ENCODE measurements around the gene RAPGEF1. TPM values are rescaled to one million over a fixed set of nuclear protein-coding genes. Genes with fewer than 3 reads are reported as not detected.

Gene RAPGEF1
- total RNA-seq, 1 donor: 119 TPM

GRCh38 chr9:131635892-131636291 lies 104.0 kb downstream of the RAPGEF1 start:
- Histone ChIP-seq H3K9me3 (ENCODE audit: low read depth, low read length) (no peaks in the 10 kb centered on the region), H3K4me1 (ENCODE audit: insufficient read depth, low read length) (peaks cover 38% of the 10 kb centered on the region), H3K27me3 (ENCODE audit: insufficient read depth, low read length) (no peaks in the 10 kb centered on the region), H3K4me3 (ENCODE audit: low read length) (no peak overlapping the region)

- H3K4me1 ChIP-seq (ENCODE audit: insufficient read depth, low read length): peaks cover 38% of the 10 kb centered on the region
- no peak overlapping the region for H3K4me3 ChIP-seq (ENCODE audit: low read length)
- H3K27me3 ChIP-seq (ENCODE audit: insufficient read depth, low read length): no peaks in the 10 kb centered on the region
- H3K9me3 ChIP-seq (ENCODE audit: low read depth, low read length): no peaks in the 10 kb centered on the region
These were observed 104.6 kb downstream of the RAPGEF1 start for GRCh38 chr9:131635285-131635684.

GRCh38 chr9:131633491-131634031 lies 106.3 kb downstream of the RAPGEF1 start:
- Histone ChIP-seq H3K4me3 (ENCODE audit: low read length) (no peak overlapping the region), H3K27me3 (ENCODE audit: insufficient read depth, low read length) (no peaks in the 10 kb centered on the region), H3K9me3 (ENCODE audit: low read depth, low read length) (no peaks in the 10 kb centered on the region), H3K4me1 (ENCODE audit: insufficient read depth, low read length) (peaks cover 55% of the 10 kb centered on the region)

GRCh38 chr9:131631306-131631705 lies 108.6 kb downstream of the RAPGEF1 start:
- H3K4me3 ChIP-seq (ENCODE audit: low read length): no peak overlapping the region
- H3K4me1 ChIP-seq (ENCODE audit: insufficient read depth, low read length): peaks cover 70% of the 10 kb centered on the region
- H3K9me3 ChIP-seq (ENCODE audit: low read depth, low read length): no peaks in the 10 kb centered on the region
- no peaks in the 10 kb centered on the region for H3K27me3 ChIP-seq (ENCODE audit: insufficient read depth, low read length)

GRCh38 chr9:131630205-131630831 lies 109.6 kb downstream of the RAPGEF1 start:
- Histone ChIP-seq H3K4me1 (ENCODE audit: insufficient read depth, low read length) (peaks cover 68% of the 10 kb centered on the region), H3K9me3 (ENCODE audit: low read depth, low read length) (no peaks in the 10 kb centered on the region), H3K27me3 (ENCODE audit: insufficient read depth, low read length) (no peaks in the 10 kb centered on the region), H3K4me3 (ENCODE audit: low read length) (no peak overlapping the region)

- Histone ChIP-seq H3K27me3 (ENCODE audit: insufficient read depth, low read length) (no peaks in the 10 kb centered on the region), H3K4me1 (ENCODE audit: insufficient read depth, low read length) (peaks cover 68% of the 10 kb centered on the region), H3K4me3 (ENCODE audit: low read length) (no peak overlapping the region), H3K9me3 (ENCODE audit: low read depth, low read length) (no peaks in the 10 kb centered on the region)
These were observed 110.1 kb downstream of the RAPGEF1 start for GRCh38 chr9:131629825-131630204.

GRCh38 chr9:131629226-131629500 lies 110.7 kb downstream of the RAPGEF1 start:
- no peaks in the 10 kb centered on the region for H3K27me3 ChIP-seq (ENCODE audit: insufficient read depth, low read length)
- H3K4me1 ChIP-seq (ENCODE audit: insufficient read depth, low read length): peaks cover 71% of the 10 kb centered on the region
- no peak overlapping the region for H3K4me3 ChIP-seq (ENCODE audit: low read length)
- no peaks in the 10 kb centered on the region for H3K9me3 ChIP-seq (ENCODE audit: low read depth, low read length)

GRCh38 chr9:131628459-131629225 lies 111.2 kb downstream of the RAPGEF1 start:
- no peaks in the 10 kb centered on the region for H3K9me3 ChIP-seq (ENCODE audit: low read depth, low read length)
- no peaks in the 10 kb centered on the region for H3K27me3 ChIP-seq (ENCODE audit: insufficient read depth, low read length)
- H3K4me3 ChIP-seq (ENCODE audit: low read length): no peak overlapping the region
- H3K4me1 ChIP-seq (ENCODE audit: insufficient read depth, low read length): peaks cover 76% of the 10 kb centered on the region

- no peak overlapping the region for H3K4me3 ChIP-seq (ENCODE audit: low read length)
- H3K4me1 ChIP-seq (ENCODE audit: insufficient read depth, low read length): peaks cover 84% of the 10 kb centered on the region
- H3K27me3 ChIP-seq (ENCODE audit: insufficient read depth, low read length): no peaks in the 10 kb centered on the region
These were observed 112.0 kb downstream of the RAPGEF1 start for GRCh38 chr9:131627648-131628458.

GRCh38 chr9:131627326-131627647 lies 112.6 kb downstream of the RAPGEF1 start:
- Histone ChIP-seq H3K4me1 (ENCODE audit: insufficient read depth, low read length) (peaks cover 90% of the 10 kb centered on the region), H3K27me3 (ENCODE audit: insufficient read depth, low read length) (no peaks in the 10 kb centered on the region), H3K9me3 (ENCODE audit: low read depth, low read length) (no peaks in the 10 kb centered on the region), H3K4me3 (ENCODE audit: low read length) (no peak overlapping the region)

More at GRCh38 chr9:131627648-131628458, 112.0 kb downstream of the RAPGEF1 start:
- H3K9me3 ChIP-seq (ENCODE audit: low read depth, low read length): no peaks in the 10 kb centered on the region

- no peaks in the 10 kb centered on the region for H3K27me3 ChIP-seq (ENCODE audit: insufficient read depth, low read length)
- H3K4me1 ChIP-seq (ENCODE audit: insufficient read depth, low read length): peaks cover 94% of the 10 kb centered on the region
- H3K9me3 ChIP-seq (ENCODE audit: low read depth, low read length): no peaks in the 10 kb centered on the region
- H3K4me3 ChIP-seq (ENCODE audit: low read length): no peak overlapping the region
These were observed 113.8 kb downstream of the RAPGEF1 start for GRCh38 chr9:131625790-131626670.

GRCh38 chr9:131625508-131625787 lies 114.4 kb downstream of the RAPGEF1 start:
- Histone ChIP-seq H3K4me3 (ENCODE audit: low read length) (no peak overlapping the region), H3K27me3 (ENCODE audit: insufficient read depth, low read length) (no peaks in the 10 kb centered on the region), H3K4me1 (ENCODE audit: insufficient read depth, low read length) (peaks cover 96% of the 10 kb centered on the region), H3K9me3 (ENCODE audit: low read depth, low read length) (no peaks in the 10 kb centered on the region)

- Histone ChIP-seq H3K27me3 (ENCODE audit: insufficient read depth, low read length) (no peaks in the 10 kb centered on the region), H3K4me1 (ENCODE audit: insufficient read depth, low read length) (peaks cover 92% of the 10 kb centered on the region), H3K9me3 (ENCODE audit: low read depth, low read length) (no peaks in the 10 kb centered on the region), H3K4me3 (ENCODE audit: low read length) (no peak overlapping the region)
These were observed 115.0 kb downstream of the RAPGEF1 start for GRCh38 chr9:131624636-131625507.
